DMS114 treated with DMSO at 0.1 percent for 48 hours (cell line): Measurements from ENCODE around the gene SPTB.

ENCODE experiments used
- DNase-seq: peaks from one replicate; lab custom pipeline; 2025; ENCODE audit not compliant: unreplicated experiment; lab: John Stamatoyannopoulos, UW

The SPTB gene

DNA sequence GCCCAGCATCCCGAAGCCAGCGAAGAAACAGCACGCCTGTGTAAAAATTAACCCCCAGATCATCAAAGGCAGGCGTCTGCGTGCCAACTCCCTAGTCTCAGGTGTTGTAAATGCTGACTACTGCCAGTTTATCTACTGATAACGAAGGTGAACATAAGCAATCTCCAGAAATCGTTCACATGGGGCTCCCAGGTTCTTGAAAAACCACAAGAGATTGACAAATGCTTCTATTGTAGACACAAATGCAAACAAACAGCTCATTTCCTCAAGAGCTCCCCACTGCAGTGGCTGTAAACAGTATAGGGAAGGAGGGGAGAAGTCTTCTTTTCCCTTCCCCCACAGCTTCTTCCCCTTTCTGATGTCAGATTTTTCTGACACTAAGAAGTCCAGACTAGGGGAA is 180.8 kb downstream of the SPTB start:
- DNase-seq, result no peak

- no peak for DNase-seq
These were observed 183.3 kb downstream of the SPTB start for GRCh38 chr14:64696355-64696857.
